Esophagus (tissue), 2 donors: ENCODE measurements around the gene PREP. TPM values are rescaled to one million over a fixed set of nuclear protein-coding genes. Genes with fewer than 3 reads are reported as not detected.

Experiments
- H3K27ac ChIP-seq, 2 donors: one replicate each; pipeline ENCODE4 v1.5.1; 2013; ENCODE audit warnings: low read depth in 2 of 2, mild to moderate bottlenecking in 2 of 2, inconsistent platforms in 1 of 2, low read length in 1 of 2, moderate library complexity in 1 of 2
- H3K27me3 ChIP-seq, 2 donors: one replicate each; pipeline ENCODE4 v1.6.1; 2013; ENCODE audit warnings: low read length in 2 of 2, control low read depth in 1 of 2, mild to moderate bottlenecking in 1 of 2; ENCODE audit not compliant: insufficient read depth in 2 of 2, control insufficient read depth in 1 of 2
- H3K36me3 ChIP-seq, 2 donors: one replicate each; pipeline ENCODE4 v1.6.1; 2013; ENCODE audit warnings: low read length in 1 of 2; ENCODE audit not compliant: control insufficient read depth in 2 of 2, insufficient read depth in 2 of 2
- H3K4me1 ChIP-seq, 2 donors: one replicate each; pipeline ENCODE4 v1.6.1; 2013; ENCODE audit warnings: low read length in 1 of 2; ENCODE audit not compliant: control insufficient read depth in 2 of 2, insufficient read depth in 2 of 2
- H3K4me3 ChIP-seq, 2 donors: one replicate each; pipeline ENCODE4 v1.5.1; 2013; ENCODE audit warnings: low read length in 2 of 2, mild to moderate bottlenecking in 2 of 2, low read depth in 1 of 2, moderate library complexity in 1 of 2
- H3K9me3 ChIP-seq, 2 donors: one replicate each; pipeline ENCODE4 v1.6.1; 2013; ENCODE audit warnings: mild to moderate bottlenecking in 2 of 2, low read depth in 1 of 2, low read length in 1 of 2, moderate library complexity in 1 of 2; ENCODE audit not compliant: control insufficient read depth in 2 of 2, insufficient read depth in 1 of 2
- WGBS, 2 donors: extraction: QIAGEN DNeasy Blood & Tissue Kit; methylation state at CpG; one replicate each; pipeline ENCODE4 v1.1.7; 2013; 5-methylcytosine and 5-hydroxymethylcytosine counted together
- polyA plus RNA-seq, 2 donors: library from polyadenylated mRNA; stranded (reverse); fragments of 200-250 nt; gene quantifications; one replicate each; pipeline ENCODE4 v1.2.3, GENCODE V29; 2013
- donor health status: healthy with polysubstance abuse.
- donor health status: Bipolar disorder and iron deficiency.

PREP gene
- polyA plus RNA-seq, 2 donors: 11.2 to 17.4 TPM

DNA sequence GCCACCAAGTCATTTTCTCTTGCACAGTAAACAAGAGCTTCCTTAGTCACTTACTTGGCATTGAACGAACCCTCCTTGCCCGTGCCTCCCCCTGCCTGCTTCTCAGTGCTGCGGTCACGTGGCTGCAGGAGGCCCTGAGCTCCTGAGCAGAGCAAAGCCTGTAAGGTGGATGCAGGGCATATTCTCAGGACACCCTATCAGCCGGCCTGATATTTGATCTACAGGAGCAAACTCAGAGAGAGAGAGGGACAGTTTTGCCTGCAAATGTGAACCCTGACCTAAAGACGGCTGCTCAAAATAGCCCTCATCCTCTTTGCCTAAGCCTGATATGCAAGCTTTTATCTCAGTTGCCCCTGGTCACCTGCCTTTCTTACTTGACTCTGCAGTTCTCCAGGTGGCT is 130.1 kb downstream of the PREP start:
- Histone ChIP-seq H3K27me3 (no peaks in the 10 kb centered on the region), H3K9me3 (no peaks in the 10 kb centered on the region), H3K4me3 (no peak overlapping the region), H3K27ac (no peak overlapping the region), H3K4me1 (no peaks in the 10 kb centered on the region), H3K36me3 (peaks cover under 1 to 5% of the 10 kb centered on the region in 2 donors)
- WGBS, 2 donors: 21 to 24% methylated on average over 6 of the region's 6 CpGs

DNA sequence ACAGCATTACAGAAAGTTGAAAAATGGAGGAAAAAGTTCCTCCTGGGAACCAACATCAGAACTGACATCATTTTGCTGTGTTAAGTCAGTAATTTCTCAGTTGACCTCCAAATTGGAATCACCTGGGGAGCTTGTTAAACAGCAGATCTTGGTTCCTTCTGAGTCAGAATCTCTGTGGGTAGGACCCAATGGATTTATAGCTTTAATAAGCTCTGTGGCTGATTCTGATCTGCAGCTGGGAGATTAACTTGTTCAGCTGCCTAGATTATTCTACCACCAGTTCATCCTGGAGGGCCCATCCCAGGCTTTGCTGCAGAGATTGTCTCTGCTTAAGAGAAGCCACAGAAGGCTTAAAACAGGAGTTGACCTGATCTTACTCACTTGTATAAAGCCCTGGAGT is 132.4 kb downstream of the PREP start:
- Histone ChIP-seq H3K36me3 (no peaks in the 10 kb centered on the region), H3K4me1 (no peaks in the 10 kb centered on the region), H3K4me3 (no peak overlapping the region), H3K27ac (no peak overlapping the region), H3K9me3 (no peaks in the 10 kb centered on the region), H3K27me3 (no peaks in the 10 kb centered on the region)

DNA sequence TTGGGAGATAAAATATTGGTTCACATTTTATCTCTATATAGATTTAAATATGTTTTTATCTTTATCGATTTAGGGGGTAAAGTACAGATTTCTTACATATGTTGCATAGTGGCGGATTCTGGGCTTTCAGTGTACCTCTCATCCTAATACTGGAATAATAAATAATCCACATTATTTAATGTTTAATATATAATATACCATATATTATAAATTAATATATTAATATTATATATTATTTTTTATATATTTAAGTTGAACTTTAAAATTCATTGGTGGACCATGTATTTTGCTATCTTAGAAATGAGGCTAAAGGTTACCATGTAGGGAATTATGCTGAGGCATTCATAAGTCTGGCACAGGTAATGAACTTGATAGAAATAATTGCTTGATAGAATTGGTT is 133.5 kb downstream of the PREP start:
- Histone ChIP-seq H3K4me1 (no peaks in the 10 kb centered on the region), H3K4me3 (no peak overlapping the region), H3K36me3 (no peaks in the 10 kb centered on the region), H3K9me3 (no peaks in the 10 kb centered on the region), H3K27me3 (no peaks in the 10 kb centered on the region), H3K27ac (no peak overlapping the region)
- 91 to 96% methylated on average over 2 of the region's 2 CpGs for WGBS, 2 donors

DNA sequence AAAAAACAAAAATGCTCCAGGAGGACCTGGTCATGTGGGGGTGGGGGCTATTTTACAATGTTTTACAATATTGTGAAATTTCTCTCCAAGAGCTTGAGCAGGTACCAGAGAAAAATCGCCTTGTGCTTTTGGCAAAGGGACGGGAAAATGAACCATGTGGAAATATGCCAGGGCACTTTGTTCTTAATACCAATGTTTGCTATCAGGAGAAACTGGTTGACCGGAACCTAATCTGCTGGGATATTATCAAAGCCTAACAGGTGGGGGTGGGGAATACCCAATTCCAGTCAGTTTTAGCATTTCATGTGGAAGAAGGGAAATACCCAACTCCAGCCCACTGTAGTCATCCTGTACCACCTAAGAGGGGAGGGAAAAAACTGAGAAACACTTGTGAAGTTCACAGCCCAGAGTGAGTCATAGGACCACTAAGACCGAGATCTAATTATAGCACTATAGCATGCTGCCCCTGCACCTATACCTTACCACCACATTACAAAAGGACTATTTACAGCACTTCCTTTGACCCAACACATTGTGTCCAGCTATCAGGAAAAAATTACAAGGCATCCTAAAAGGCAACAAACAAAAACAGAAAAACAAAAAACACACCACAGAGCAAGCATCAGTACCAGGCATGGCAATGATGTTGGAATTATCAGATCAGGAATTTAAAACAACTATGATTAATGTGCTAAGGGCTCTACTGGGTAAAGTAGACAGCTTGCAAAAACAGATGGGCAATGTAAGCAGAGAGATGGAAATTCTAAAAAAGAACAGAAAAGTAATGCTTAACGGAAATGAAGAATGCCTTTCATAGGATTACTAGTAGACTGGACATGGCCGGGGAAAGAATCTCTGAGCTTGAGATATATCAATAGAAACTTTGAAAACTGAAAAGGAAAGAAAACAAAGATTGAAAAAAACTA is 138.9 kb downstream of the PREP start:
- Histone ChIP-seq H3K36me3 (no peaks in the 10 kb centered on the region), H3K4me1 (no peaks in the 10 kb centered on the region), H3K9me3 (no peaks in the 10 kb centered on the region), H3K27me3 (peaks cover 0 to 2% of the 10 kb centered on the region in 2 donors), H3K27ac (no peak overlapping the region), H3K4me3 (no peak overlapping the region)
- 61 to 69% methylated on average over 6 of the region's 6 CpGs for WGBS, 2 donors

DNA sequence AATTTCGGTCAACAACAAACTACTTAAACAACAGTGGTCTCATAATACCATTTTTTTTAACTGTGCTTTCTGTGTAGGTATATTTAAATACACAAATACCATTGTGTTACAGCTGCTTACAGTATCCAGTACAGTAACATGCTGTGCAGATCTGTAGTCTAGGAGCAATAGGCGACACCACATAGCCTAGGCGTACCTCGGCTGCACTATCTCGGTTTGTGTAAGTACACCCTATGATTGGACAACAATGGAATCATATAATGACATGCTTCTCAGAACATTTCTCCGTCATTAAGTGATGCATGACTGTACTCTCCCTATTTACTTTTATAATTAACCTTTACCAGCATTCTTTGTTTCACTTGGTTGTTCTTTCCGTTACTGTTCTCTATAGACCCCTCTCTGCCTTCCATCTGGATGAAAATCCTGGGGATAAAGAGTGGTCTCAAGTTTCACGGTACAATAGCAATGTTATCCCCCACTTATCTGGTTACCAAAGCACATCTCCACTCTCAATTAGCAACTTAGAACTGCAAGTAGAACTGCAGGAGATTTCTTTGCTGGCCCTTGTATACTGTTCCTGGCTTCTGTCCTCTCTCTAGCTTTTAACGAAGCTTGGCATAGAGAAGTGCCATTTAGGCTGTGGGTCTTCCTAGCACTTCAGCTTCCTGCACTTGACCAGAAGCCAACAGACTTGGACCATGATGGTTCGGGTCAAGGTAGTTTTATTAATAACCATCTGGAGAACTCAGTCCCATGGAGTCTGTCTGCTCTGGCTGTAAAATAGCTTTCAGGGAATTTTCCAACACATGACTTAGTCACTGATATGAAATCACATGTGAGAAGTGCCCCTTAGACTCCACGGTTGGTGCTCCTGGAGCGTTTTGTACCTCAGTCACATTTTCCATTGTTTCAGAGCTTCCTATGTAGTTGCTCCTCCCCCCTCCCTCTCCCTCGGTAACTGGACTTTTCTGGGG is 142.7 kb downstream of the PREP start:
- Histone ChIP-seq H3K9me3 (no peaks in the 10 kb centered on the region), H3K27ac (no peak overlapping the region), H3K27me3 (peaks cover 0 to 2% of the 10 kb centered on the region in 2 donors), H3K4me3 (no peak overlapping the region), H3K36me3 (no peaks in the 10 kb centered on the region), H3K4me1 (no peaks in the 10 kb centered on the region)
- 64 to 68% methylated on average over 13 of the region's 13 CpGs for WGBS, 2 donors

DNA sequence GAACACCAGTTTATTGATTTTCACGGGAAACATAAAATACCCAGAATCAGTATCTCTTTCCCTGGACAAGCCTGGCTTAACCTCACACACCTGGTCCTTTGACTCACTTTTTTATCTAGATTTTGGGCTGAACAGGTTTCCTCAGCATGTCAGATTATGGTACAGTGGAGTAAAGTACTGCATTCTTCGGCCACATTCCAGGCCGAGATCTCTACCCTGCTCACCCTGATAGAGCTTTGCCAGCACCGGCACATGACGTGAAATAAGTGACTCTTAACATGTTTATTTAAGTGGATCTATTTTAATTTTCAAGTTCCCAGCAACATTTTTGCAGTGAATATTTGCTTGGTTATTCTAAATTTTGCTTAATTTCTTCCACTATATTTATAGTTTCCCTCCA is 144.1 kb downstream of the PREP start:
- Histone ChIP-seq H3K27ac (no peak overlapping the region), H3K36me3 (no peaks in the 10 kb centered on the region), H3K9me3 (no peaks in the 10 kb centered on the region), H3K4me3 (no peak overlapping the region), H3K4me1 (no peaks in the 10 kb centered on the region), H3K27me3 (peaks cover 0 to 2% of the 10 kb centered on the region in 2 donors)
- 42 to 62% methylated on average over 5 of the region's 5 CpGs for whole genome bisulfite sequencing, 2 donors

DNA sequence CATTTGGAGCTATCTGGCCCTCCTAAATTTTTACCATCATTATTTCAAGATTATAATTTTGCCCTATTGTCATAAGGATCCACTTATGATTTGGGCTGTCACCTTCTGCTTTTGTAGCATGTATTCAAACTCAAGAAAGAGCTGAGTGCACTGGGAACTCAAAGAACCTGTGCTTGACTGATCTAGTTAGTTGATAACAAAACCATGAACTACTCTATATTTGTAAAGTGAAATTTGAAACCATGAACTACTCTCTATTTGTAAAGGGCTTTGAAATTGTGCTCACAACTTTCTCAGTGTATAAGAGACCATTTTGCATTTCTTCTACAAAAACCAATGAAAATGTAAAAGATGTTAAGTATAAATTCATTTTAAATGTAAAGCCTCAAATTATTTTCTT is 145.5 kb downstream of the PREP start:
- Histone ChIP-seq H3K36me3 (no peaks in the 10 kb centered on the region), H3K4me1 (no peaks in the 10 kb centered on the region), H3K4me3 (no peak overlapping the region), H3K27ac (no peak overlapping the region), H3K9me3 (no peaks in the 10 kb centered on the region), H3K27me3 (no peaks in the 10 kb centered on the region)

DNA sequence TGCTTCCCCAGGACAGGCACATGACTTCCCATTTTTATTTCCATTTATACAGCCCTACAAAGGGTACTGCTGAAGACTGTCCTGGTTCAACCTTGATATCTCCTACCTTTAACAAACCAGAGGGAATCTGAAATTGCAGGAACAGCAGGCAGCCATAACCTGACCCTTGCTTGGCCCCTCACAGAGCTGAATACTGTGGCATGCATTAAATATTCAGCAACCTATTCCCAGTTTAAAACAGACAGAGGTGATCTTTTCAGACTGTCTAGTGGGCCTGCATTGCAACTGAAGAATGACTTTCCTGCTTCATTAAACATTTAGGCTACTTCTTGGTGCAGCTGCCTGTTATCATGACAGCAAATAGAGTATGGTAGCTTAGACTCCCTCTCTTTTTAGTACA is 146.3 kb downstream of the PREP start:
- H3K27ac ChIP-seq: no peak overlapping the region
- no peak overlapping the region for H3K4me3 ChIP-seq

DNA sequence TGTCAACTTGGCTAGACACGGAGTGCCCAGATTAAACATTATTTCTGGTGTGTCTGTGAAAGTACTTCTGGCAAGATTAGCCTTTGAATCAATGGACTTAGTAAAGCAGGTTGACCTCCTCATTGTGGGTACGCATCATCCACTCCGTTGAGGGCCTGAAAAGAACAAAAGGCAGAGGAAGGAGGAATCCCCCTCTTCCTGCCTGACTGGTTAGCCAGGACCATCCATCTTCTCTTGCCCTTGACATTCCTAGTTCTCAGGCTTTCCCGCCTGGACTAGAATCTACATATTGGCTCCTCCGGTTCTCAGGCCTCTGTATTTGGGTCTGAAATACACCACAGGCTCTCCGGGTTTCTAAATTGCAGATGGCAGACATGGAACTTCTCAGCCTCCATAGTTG is 149.1 kb downstream of the PREP start:
- H3K4me3 ChIP-seq: no peak overlapping the region
- no peak overlapping the region for H3K27ac ChIP-seq
- no peaks in the 10 kb centered on the region for H3K9me3 ChIP-seq
- H3K27me3 ChIP-seq: no peaks in the 10 kb centered on the region
- no peaks in the 10 kb centered on the region for H3K4me1 ChIP-seq
- H3K36me3 ChIP-seq: no peaks in the 10 kb centered on the region
- 66% methylated on average over 6 of the region's 6 CpGs for WGBS, 2 donors

More for the DNA sequence above, 146.3 kb downstream of the PREP start:
- no peaks in the 10 kb centered on the region for H3K36me3 ChIP-seq
- no peaks in the 10 kb centered on the region for H3K9me3 ChIP-seq
- no peaks in the 10 kb centered on the region for H3K27me3 ChIP-seq
- H3K4me1 ChIP-seq: no peaks in the 10 kb centered on the region
